Progenitor cell of endocrine pancreas (in vitro differentiated cells): Measurements from ENCODE around the gene DNAJC22. TPM values are rescaled to one million over a fixed set of nuclear protein-coding genes. Genes with fewer than 3 reads are reported as not detected.
"Not testable (repeated sequence)": the region's sequence is repeated elsewhere in the genome, so short reads cannot be mapped to it uniquely, and the experiment has no call there.

Experiments used
- DNase-seq: peaks from one replicate; pipeline ENCODE4 v3.0.0; 2021; ENCODE audit warnings: low spot score; ENCODE audit not compliant: unreplicated experiment
- H3K27ac Mint-ChIP-seq: 2 replicates; pipeline ENCODE4 v1.8.0; 2021; ENCODE audit warnings: mild to moderate bottlenecking, moderate library complexity, mixed read lengths
- H3K27me3 Mint-ChIP-seq: 2 replicates; pipeline ENCODE4 v1.8.0; 2021; ENCODE audit warnings: mixed read lengths
- H3K36me3 Mint-ChIP-seq: 2 replicates; pipeline ENCODE4 v1.8.0; 2022; ENCODE audit warnings: mixed read lengths; ENCODE audit not compliant: insufficient read depth
- H3K4me1 Mint-ChIP-seq: 2 replicates; pipeline ENCODE4 v1.8.0; 2021; ENCODE audit warnings: low read depth, mixed read lengths
- H3K4me3 Mint-ChIP-seq: 2 replicates; pipeline ENCODE4 v1.8.0; 2021; ENCODE audit warnings: low read depth, mild to moderate bottlenecking, moderate library complexity, mixed read lengths
- H3K9me3 Mint-ChIP-seq: 2 replicates; pipeline ENCODE4 v1.8.0; 2021; ENCODE audit warnings: low read depth, mixed read lengths
- total RNA-seq: library from RNA; stranded (reverse); gene quantifications from 2 replicates; pipeline ENCODE4 v1.2.1, GENCODE V29; 2021
- TF ChIP-seq, protein P1 (sequence below): fragments of 200-600 bp; sonication (generic); IDR thresholded peaks from one replicate; pipeline ENCODE4 v1.5.0; 2021; ENCODE audit warnings: antibody characterized with exemption, mild to moderate bottlenecking; ENCODE audit not compliant: unreplicated experiment

The DNAJC22 gene
- total RNA-seq, 1 donor from 2014 or later = 38.7 TPM

GRCh38 chr12:49305762-49306510 is 40.8 kb upstream of the DNAJC22 start:
- Mint-ChIP-seq H3K36me3 (no peaks in the 10 kb centered on the region), H3K4me3 (no peak overlapping the region), H3K27me3 (peaks cover 32% of the 10 kb centered on the region), H3K9me3 (no peaks in the 10 kb centered on the region), H3K27ac (no peak overlapping the region), H3K4me1 (peaks cover 4% of the 10 kb centered on the region)
- DNase-seq = no peak
- TF ChIP-seq, protein P1, sequence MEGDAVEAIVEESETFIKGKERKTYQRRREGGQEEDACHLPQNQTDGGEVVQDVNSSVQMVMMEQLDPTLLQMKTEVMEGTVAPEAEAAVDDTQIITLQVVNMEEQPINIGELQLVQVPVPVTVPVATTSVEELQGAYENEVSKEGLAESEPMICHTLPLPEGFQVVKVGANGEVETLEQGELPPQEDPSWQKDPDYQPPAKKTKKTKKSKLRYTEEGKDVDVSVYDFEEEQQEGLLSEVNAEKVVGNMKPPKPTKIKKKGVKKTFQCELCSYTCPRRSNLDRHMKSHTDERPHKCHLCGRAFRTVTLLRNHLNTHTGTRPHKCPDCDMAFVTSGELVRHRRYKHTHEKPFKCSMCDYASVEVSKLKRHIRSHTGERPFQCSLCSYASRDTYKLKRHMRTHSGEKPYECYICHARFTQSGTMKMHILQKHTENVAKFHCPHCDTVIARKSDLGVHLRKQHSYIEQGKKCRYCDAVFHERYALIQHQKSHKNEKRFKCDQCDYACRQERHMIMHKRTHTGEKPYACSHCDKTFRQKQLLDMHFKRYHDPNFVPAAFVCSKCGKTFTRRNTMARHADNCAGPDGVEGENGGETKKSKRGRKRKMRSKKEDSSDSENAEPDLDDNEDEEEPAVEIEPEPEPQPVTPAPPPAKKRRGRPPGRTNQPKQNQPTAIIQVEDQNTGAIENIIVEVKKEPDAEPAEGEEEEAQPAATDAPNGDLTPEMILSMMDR = no peak

DNA sequence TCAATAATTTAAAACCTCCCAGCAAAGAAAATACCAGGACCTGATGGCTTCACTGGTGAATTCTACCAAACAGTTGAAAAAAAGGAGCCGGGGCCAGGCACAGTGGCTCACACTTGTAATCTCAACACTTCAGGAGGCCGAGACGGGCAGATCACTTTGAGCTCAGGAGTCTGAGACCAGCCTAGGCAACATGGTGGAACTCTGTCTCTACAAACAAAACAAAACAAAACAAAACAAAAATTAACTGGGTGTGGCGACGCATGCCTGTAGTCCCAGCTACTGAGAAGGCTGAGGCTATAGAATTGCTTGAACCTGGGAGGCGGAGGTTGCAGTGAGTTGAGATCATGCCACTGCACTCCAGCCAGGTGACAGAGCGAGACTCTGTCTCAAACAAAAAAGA is 37.3 kb upstream of the DNAJC22 start:
- DNase-seq = no peak
- Mint-ChIP-seq H3K36me3 (no peaks in the 10 kb centered on the region), H3K27ac (no peak overlapping the region), H3K4me3 (no peak overlapping the region), H3K9me3 (no peaks in the 10 kb centered on the region), H3K27me3 (peaks cover 19% of the 10 kb centered on the region), H3K4me1 (peaks cover 4% of the 10 kb centered on the region)
- TF ChIP-seq, protein P1 = no peak

- not testable (repeated sequence) for H3K4me1 Mint-ChIP-seq, H3K27ac Mint-ChIP-seq, H3K4me3 Mint-ChIP-seq, H3K36me3 Mint-ChIP-seq, DNase-seq, H3K9me3 Mint-ChIP-seq
- peaks cover 15% of the 10 kb centered on the region for H3K27me3 Mint-ChIP-seq
These were observed 36.2 kb upstream of the DNAJC22 start for GRCh38 chr12:49310451-49311000.

DNA sequence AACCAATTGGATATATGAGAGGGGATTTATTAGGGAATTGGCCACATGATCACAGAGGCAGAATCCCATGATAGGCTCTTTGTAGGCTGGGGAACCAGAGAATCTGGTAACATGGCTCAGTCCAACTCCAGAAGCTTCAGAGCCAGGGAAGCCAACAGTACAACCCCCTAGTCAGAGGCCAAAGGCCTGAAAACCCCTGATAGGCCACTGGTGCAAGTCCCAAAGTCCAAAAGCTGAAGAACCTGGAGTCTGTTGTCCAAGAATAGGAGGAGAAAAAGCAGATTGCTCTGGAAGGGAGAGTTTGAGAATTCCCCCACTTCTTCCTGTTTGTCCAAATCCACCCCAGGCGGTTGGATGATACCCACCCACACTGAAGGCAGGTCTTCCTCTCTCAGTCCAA is 31.9 kb upstream of the DNAJC22 start:
- no peaks in the 10 kb centered on the region for H3K36me3 Mint-ChIP-seq
- H3K9me3 Mint-ChIP-seq = no peaks in the 10 kb centered on the region
- peaks cover 11% of the 10 kb centered on the region for H3K27me3 Mint-ChIP-seq
- no peak for DNase-seq
- no peak overlapping the region for H3K4me3 Mint-ChIP-seq
- TF ChIP-seq, protein P1 = no peak
- no peaks in the 10 kb centered on the region for H3K4me1 Mint-ChIP-seq
- H3K27ac Mint-ChIP-seq = no peak overlapping the region

GRCh38 chr12:49317118-49317517 is 29.6 kb upstream of the DNAJC22 start:
- not testable (repeated sequence) for H3K9me3 Mint-ChIP-seq
- H3K27me3 Mint-ChIP-seq = peaks cover 13% of the 10 kb centered on the region

GRCh38 chr12:49320411-49321103 is 26.1 kb upstream of the DNAJC22 start:
- not testable (repeated sequence) for H3K27me3 Mint-ChIP-seq, H3K27ac Mint-ChIP-seq, DNase-seq, H3K36me3 Mint-ChIP-seq, H3K9me3 Mint-ChIP-seq
- peak overlapping the region; percentile 22 for H3K4me3 Mint-ChIP-seq
- peaks cover 14% of the 10 kb centered on the region for H3K4me1 Mint-ChIP-seq

More at GRCh38 chr12:49317118-49317517, 29.6 kb upstream of the DNAJC22 start:
- not testable (repeated sequence) for H3K27ac Mint-ChIP-seq, H3K36me3 Mint-ChIP-seq, H3K4me3 Mint-ChIP-seq, DNase-seq, H3K4me1 Mint-ChIP-seq
